CD4-positive, CD25-positive, alpha-beta regulatory T cell (primary cell): ENCODE results near the gene PRKG1. TPM values are rescaled to one million over a fixed set of nuclear protein-coding genes. Genes with fewer than 3 reads are reported as not detected.

ENCODE experiments used
- ATAC-seq, 2 donors: fragments of 150-1000 bp; cut with Tn5 transposase; one replicate each; pipeline ENCODE4 v1.10.0; 2021; ENCODE audit warnings: low read depth in 2 of 2, moderate number of reproducible peaks in 2 of 2, moderate library complexity in 1 of 2
- DNase-seq, 3 donors: peaks; one replicate each; pipeline versions ENCODE4 v3.0.0 to v3.0.0-alpha.2; 2012 to 2022; ENCODE audit warnings: mixed read lengths in 1 of 3
- H3K27ac ChIP-seq: one replicate; pipeline ENCODE4 v1.7.0; 2013; ENCODE audit warnings: mild to moderate bottlenecking, low read length; ENCODE audit not compliant: insufficient read depth, poor library complexity, severe bottlenecking
- H3K27me3 ChIP-seq: one replicate; pipeline ENCODE4 v1.7.0; 2013; ENCODE audit warnings: low read length; ENCODE audit not compliant: control insufficient read depth, insufficient read depth
- H3K36me3 ChIP-seq: one replicate; pipeline ENCODE4 v1.7.0; 2013; ENCODE audit warnings: mild to moderate bottlenecking, low read length, moderate library complexity; ENCODE audit not compliant: control insufficient read depth, insufficient read depth
- H3K4me1 ChIP-seq: 2 replicates; pipeline ENCODE4 v1.7.0; 2013; ENCODE audit warnings: mild to moderate bottlenecking, low read length; ENCODE audit not compliant: insufficient read depth, control insufficient read depth, poor library complexity, severe bottlenecking
- H3K4me3 ChIP-seq: one replicate; pipeline ENCODE4 v1.7.0; 2013; ENCODE audit warnings: low read depth, mild to moderate bottlenecking, low read length, moderate library complexity
- H3K9me3 ChIP-seq, 2 experiments: 1 replicate in 1 of 2; 2 replicates in 1 of 2; pipeline ENCODE4 v1.7.0; 2013; ENCODE audit warnings: low read length in 2 of 2, mild to moderate bottlenecking in 1 of 2, moderate library complexity in 1 of 2; ENCODE audit not compliant: control insufficient read depth in 2 of 2
- H3K27ac Mint-ChIP-seq, 3 donors: one replicate each; pipeline ENCODE4 v1.8.0; 2020 to 2022; ENCODE audit warnings: mild to moderate bottlenecking in 3 of 3, mixed read lengths in 3 of 3, moderate library complexity in 2 of 3
- H3K27me3 Mint-ChIP-seq: one replicate; pipeline ENCODE4 v1.8.0; 2022; ENCODE audit warnings: mild to moderate bottlenecking, mixed read lengths
- H3K36me3 Mint-ChIP-seq: one replicate; pipeline ENCODE4 v1.8.0; 2020; ENCODE audit warnings: mixed read lengths
- H3K4me1 Mint-ChIP-seq, 4 donors: one replicate each; pipeline ENCODE4 v1.8.0; 2020 to 2022; ENCODE audit warnings: mixed read lengths in 4 of 4, mild to moderate bottlenecking in 1 of 4
- H3K4me3 Mint-ChIP-seq, 4 donors: one replicate each; pipeline ENCODE4 v1.8.0; 2020 to 2022; ENCODE audit warnings: mild to moderate bottlenecking in 4 of 4, mixed read lengths in 4 of 4, moderate library complexity in 3 of 4
- H3K9me3 Mint-ChIP-seq, 7 donors: one replicate each; pipeline ENCODE4 v1.8.0; 2020 to 2022; ENCODE audit warnings: mixed read lengths in 7 of 7, mild to moderate bottlenecking in 3 of 7, moderate library complexity in 2 of 7
- polyA plus RNA-seq, 4 donors: library from polyadenylated mRNA; unstranded; fragments of 300-500 nt; fragmentation: Illumina TruSeq; gene quantifications; one replicate each; pipeline ENCODE4 v1.2.3, GENCODE V29; 2021
- total RNA-seq: library from RNA; stranded (reverse); gene quantifications from one replicate; pipeline ENCODE4 v1.2.3, GENCODE V29; 2022

Gene PRKG1
- total and polyA plus RNA-seq, 5 donors from 2014 or later: 0.30 TPM; not detected in 4

DNA sequence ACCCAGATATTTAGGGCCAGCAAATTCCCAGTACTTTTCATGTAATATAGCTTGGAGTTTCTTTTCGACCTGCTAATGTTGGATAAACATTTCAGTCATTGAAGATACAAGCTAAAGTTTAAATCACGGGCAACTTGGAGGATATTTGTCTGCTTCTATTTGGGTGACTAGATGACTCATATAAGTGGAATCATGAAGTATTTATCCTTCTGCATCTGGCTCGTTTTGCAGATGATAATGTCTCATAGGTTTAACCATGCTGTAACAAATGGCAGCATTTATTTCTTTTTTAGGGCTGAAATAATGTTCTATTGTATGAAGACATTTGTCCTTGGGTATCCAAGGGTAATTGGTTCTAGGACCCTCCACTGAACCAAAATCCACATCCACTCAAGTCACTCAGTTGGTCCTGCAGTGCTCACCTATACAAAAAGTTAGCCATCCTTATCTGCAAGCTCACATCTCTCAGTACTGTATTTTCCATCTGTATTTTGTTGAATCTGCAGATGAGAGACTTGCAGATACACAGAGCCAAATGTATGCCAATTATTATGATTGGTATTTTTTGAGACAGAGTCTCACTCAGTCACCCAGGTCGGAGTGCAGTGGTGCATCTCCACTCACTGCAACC, 812.3 kb downstream of the PRKG1 start:
- no peak for ATAC-seq
- Mint-ChIP-seq H3K9me3 (peaks cover 0 to 2% (median 0%) of the 10 kb centered on the region in 7 donors), H3K27ac (no peak overlapping the region)

DNA sequence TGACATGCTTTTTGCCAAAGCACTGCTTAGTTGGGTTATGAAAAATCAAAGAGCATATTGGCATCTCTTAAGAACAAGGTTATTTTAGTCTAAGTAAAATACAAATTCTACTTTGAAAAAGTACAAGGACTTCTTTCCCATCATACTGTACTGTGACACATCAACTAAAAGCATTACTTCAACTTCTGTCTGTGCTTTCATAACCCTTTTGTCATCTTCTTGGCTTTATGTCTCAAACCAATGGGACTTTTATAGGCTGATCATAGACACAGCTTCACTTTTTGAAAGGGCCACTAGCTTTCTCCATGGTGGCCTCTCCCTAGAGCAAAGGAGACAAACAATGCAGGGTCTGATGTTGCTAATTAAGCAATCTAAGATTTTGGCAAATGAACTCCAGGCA, 814.0 kb downstream of the PRKG1 start:
- H3K27me3 Mint-ChIP-seq: no peaks in the 10 kb centered on the region
- no peak overlapping the region for H3K4me3 ChIP-seq
- H3K36me3 Mint-ChIP-seq: no peaks in the 10 kb centered on the region
- peaks cover 0 to 4% (median 0%) of the 10 kb centered on the region in 7 donors for H3K9me3 Mint-ChIP-seq
- no peaks in the 10 kb centered on the region for H3K4me1 ChIP-seq
- H3K4me3 Mint-ChIP-seq: no peak overlapping the region
- H3K27ac Mint-ChIP-seq: no peak overlapping the region
- no peaks in the 10 kb centered on the region for H3K27me3 ChIP-seq
- no peak for ATAC-seq
- no peak for DNase-seq
- H3K36me3 ChIP-seq: no peaks in the 10 kb centered on the region
- H3K9me3 ChIP-seq: no peaks in the 10 kb centered on the region
- H3K27ac ChIP-seq: no peak overlapping the region
- no peaks in the 10 kb centered on the region for H3K4me1 Mint-ChIP-seq

More for the DNA sequence above, 812.3 kb downstream of the PRKG1 start:
- DNase-seq: no peak
- Histone ChIP-seq H3K36me3 (no peaks in the 10 kb centered on the region), H3K27me3 (no peaks in the 10 kb centered on the region), H3K27ac (no peak overlapping the region), H3K4me1 (no peaks in the 10 kb centered on the region), H3K9me3 (no peaks in the 10 kb centered on the region), H3K4me3 (no peak overlapping the region)
- H3K4me3 Mint-ChIP-seq: no peak overlapping the region
- H3K4me1 Mint-ChIP-seq: no peaks in the 10 kb centered on the region
- no peaks in the 10 kb centered on the region for H3K27me3 Mint-ChIP-seq
- H3K36me3 Mint-ChIP-seq: no peaks in the 10 kb centered on the region

DNA sequence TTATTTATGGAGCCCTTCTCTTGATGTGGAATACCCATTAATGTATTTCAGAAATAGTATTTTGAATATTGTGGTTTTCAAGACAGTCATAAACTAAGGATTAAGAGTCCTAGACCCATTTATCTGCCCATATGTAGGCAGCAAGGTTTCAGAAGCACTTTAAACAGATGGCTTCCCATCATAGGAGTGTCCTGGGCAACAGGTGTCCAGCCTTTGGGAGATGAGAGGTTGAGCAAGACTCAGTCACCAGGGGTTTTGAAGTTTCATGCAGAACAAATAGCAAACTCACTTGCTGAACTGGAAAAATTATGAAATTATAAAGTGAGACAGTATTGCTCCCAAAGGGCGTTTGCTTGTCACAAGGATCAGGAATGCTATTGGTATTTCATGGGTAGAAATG, 818.0 kb downstream of the PRKG1 start:
- H3K9me3 ChIP-seq: no peaks in the 10 kb centered on the region
- DNase-seq (no peak), ATAC-seq (no peak)
- H3K4me3 ChIP-seq: no peak overlapping the region
- H3K27ac ChIP-seq: no peak overlapping the region
- Mint-ChIP-seq H3K4me1 (no peaks in the 10 kb centered on the region), H3K36me3 (no peaks in the 10 kb centered on the region), H3K4me3 (no peak overlapping the region), H3K9me3 (peaks cover 0 to 3% (median 0%) of the 10 kb centered on the region in 7 donors), H3K27me3 (no peaks in the 10 kb centered on the region), H3K27ac (no peak overlapping the region)
- no peaks in the 10 kb centered on the region for H3K27me3 ChIP-seq
- H3K36me3 ChIP-seq: no peaks in the 10 kb centered on the region
- H3K4me1 ChIP-seq: no peaks in the 10 kb centered on the region

GRCh38 chr10:51892965-51893658, 818.8 kb downstream of the PRKG1 start:
- Mint-ChIP-seq H3K36me3 (no peaks in the 10 kb centered on the region), H3K27ac (no peak overlapping the region), H3K4me3 (no peak overlapping the region), H3K9me3 (peaks cover 0 to 5% (median 0%) of the 10 kb centered on the region in 7 donors), H3K27me3 (no peaks in the 10 kb centered on the region), H3K4me1 (no peaks in the 10 kb centered on the region)
- H3K27ac ChIP-seq: no peak overlapping the region
- no peak overlapping the region for H3K4me3 ChIP-seq
- no peaks in the 10 kb centered on the region for H3K9me3 ChIP-seq
- H3K36me3 ChIP-seq: no peaks in the 10 kb centered on the region
- no peaks in the 10 kb centered on the region for H3K27me3 ChIP-seq
- no peak for ATAC-seq
- H3K4me1 ChIP-seq: no peaks in the 10 kb centered on the region
- no peak for DNase-seq

DNA sequence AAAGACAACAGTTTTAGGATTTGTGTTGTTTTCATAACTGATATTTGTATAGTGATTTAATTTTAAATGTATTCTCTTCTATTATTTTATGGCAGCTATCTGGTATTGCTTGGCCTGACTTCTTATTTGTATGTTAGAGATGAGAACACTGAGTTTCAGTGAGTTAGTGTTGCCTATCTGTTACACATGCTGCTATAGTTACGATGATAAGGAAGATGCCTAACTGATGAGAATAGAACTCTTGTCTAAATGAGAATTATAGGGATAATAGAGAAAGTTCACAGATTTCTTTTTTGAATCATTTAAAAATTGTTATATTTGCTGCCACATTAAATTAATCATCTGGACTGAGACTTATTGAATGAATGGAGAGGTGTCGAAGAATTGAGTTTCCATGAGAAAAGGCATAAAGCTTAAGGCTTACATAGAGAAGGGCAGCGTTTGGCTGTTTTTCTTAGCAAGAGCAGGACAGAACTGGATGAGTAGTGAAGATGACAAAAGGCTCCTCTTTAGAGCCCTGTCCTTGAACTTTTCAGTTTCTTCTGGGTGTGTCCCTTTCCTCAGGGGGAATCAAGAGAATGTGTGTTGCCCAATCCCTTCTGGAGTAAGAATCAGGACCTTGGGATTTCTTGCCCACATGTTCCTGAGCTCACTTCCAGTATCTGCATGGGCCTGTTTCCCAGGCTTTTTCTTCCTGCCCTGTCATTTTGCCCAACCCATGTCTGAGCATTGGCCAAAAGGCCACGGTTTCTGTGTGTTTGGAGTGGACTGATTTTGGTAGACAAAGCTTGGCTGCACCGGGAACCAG, 820.7 kb downstream of the PRKG1 start:
- Histone ChIP-seq H3K27ac (no peak overlapping the region), H3K9me3 (no peaks in the 10 kb centered on the region), H3K27me3 (no peaks in the 10 kb centered on the region), H3K4me3 (no peak overlapping the region), H3K36me3 (no peaks in the 10 kb centered on the region), H3K4me1 (no peaks in the 10 kb centered on the region)
- Mint-ChIP-seq H3K9me3 (peaks cover 0 to 5% (median 0%) of the 10 kb centered on the region in 7 donors), H3K27me3 (no peaks in the 10 kb centered on the region), H3K36me3 (no peaks in the 10 kb centered on the region), H3K4me1 (no peaks in the 10 kb centered on the region), H3K27ac (no peak overlapping the region), H3K4me3 (no peak overlapping the region)
- ATAC-seq: no peak
- DNase-seq: no peak

DNA sequence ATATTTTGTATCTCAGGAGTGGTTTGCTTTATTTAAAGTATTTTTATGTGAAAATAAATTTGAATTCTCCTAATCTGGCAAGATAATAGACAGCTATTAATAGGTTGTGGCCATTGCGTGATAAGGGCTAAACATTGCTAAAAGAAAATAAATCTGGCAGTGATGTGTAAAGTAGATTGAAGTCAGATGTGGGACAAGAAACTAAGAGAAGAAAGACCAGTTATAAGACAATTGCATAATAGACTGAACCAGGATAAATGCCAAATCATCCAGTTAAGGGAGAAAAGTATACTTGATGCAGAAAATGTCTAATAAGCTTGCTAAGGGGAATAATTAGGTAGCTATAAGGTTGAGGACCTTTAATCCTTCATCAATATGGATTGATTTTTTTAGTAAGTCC, 822.6 kb downstream of the PRKG1 start:
- ATAC-seq: no peak
- H3K36me3 Mint-ChIP-seq: no peaks in the 10 kb centered on the region
- H3K27ac Mint-ChIP-seq: no peak overlapping the region
- H3K4me3 Mint-ChIP-seq: no peak overlapping the region
- Histone ChIP-seq H3K4me3 (no peak overlapping the region), H3K9me3 (no peaks in the 10 kb centered on the region), H3K4me1 (no peaks in the 10 kb centered on the region), H3K27ac (no peak overlapping the region), H3K27me3 (no peaks in the 10 kb centered on the region), H3K36me3 (no peaks in the 10 kb centered on the region)
- DNase-seq: no peak
- peaks cover 0 to 3% (median 0%) of the 10 kb centered on the region in 7 donors for H3K9me3 Mint-ChIP-seq
- no peaks in the 10 kb centered on the region for H3K27me3 Mint-ChIP-seq
- no peaks in the 10 kb centered on the region for H3K4me1 Mint-ChIP-seq

- no peaks in the 10 kb centered on the region for H3K4me1 Mint-ChIP-seq
Measured at GRCh38 chr10:51897560-51897959, 823.3 kb downstream of the PRKG1 start.

More at GRCh38 chr10:51897560-51897959, 823.3 kb downstream of the PRKG1 start:
- Histone ChIP-seq H3K27ac (no peak overlapping the region), H3K4me1 (no peaks in the 10 kb centered on the region), H3K27me3 (no peaks in the 10 kb centered on the region), H3K9me3 (no peaks in the 10 kb centered on the region), H3K4me3 (no peak overlapping the region), H3K36me3 (no peaks in the 10 kb centered on the region)
- H3K27me3 Mint-ChIP-seq: no peaks in the 10 kb centered on the region
- peaks cover 0 to 3% (median 0%) of the 10 kb centered on the region in 7 donors for H3K9me3 Mint-ChIP-seq
- H3K36me3 Mint-ChIP-seq: no peaks in the 10 kb centered on the region
- ATAC-seq (no peak), DNase-seq (no peak)
- no peak overlapping the region for H3K27ac Mint-ChIP-seq
- no peak overlapping the region for H3K4me3 Mint-ChIP-seq
